A549 (cell line): Measurements from ENCODE around the gene ITGB2. TPM values are rescaled to one million over a fixed set of nuclear protein-coding genes. Genes with fewer than 3 reads are reported as not detected.

ENCODE experiments used
- ATAC-seq, 2 experiments: fragments of 200-7000 bp in 1 of 2; fragments of >200 bp in 1 of 2; cut with Nextera tagmentation in 1 of 2; cut with Tn5 transposase in 1 of 2; 3 replicates each; pipeline versions ENCODE4 v1.8.0 to v1.9.1; 2018 to 2020; ENCODE audit warnings: mild to moderate bottlenecking in 1 of 2, moderate library complexity in 1 of 2
- CTCF ChIA-PET: fragments of 300-600 bp; sonication (Branson Sonifier 250); formaldehyde crosslinking; extraction: SDS; loops from one replicate; lab custom pipeline; 2021; ENCODE audit warnings: antibody characterized with exemption, inconsistent platforms; lab: Yijun Ruan, JAX
- POLR2A ChIA-PET: fragments of 350-600 bp; formaldehyde crosslinking; extraction: SDS; loops from one replicate; lab custom pipeline; 2021; ENCODE audit warnings: antibody characterized with exemption, inconsistent platforms; lab: Yijun Ruan, JAX
- DNase-seq, 2 experiments: peaks; one replicate each; pipeline versions ENCODE4 v3.0.0 to v3.0.0-alpha.2; 2011 to 2016; ENCODE audit warnings: low read depth in 1 of 2, low spot score in 1 of 2
- FAIRE-seq: peaks from 2 replicates; lab custom pipeline; 2011; peaks lifted over from hg19 to GRCh38; lab: Jason Lieb, UNC
- H3K27ac ChIP-seq, 2 experiments: fragments of >200 bp; sonication (Bioruptor Twin); formaldehyde crosslinking; 3 replicates each; pipeline ENCODE4 v1.5.1; 2016 to 2017
- H3K4me1 ChIP-seq: fragments of >200 bp; sonication (Bioruptor Twin); formaldehyde crosslinking; 3 replicates; pipeline ENCODE4 v1.6.1; 2016
- H3K4me2 ChIP-seq: fragments of >200 bp; sonication (Bioruptor Twin); formaldehyde crosslinking; 3 replicates; pipeline ENCODE4 v1.6.1; 2016
- H3K4me3 ChIP-seq: fragments of >200 bp; sonication (Bioruptor Twin); formaldehyde crosslinking; 3 replicates; pipeline ENCODE4 v1.5.1; 2016
- H3K9me3 ChIP-seq: fragments of >200 bp; sonication (Bioruptor Twin); formaldehyde crosslinking; 3 replicates; pipeline ENCODE4 v1.6.1; 2016
- BCL3 ChIP-seq: fragments of >200 bp; sonication (Bioruptor Twin); formaldehyde crosslinking; IDR thresholded peaks from 3 replicates; pipeline ENCODE4 v1.6.1; 2016
- CBX2 ChIP-seq: fragments of 200-600 bp; sonication (generic); IDR thresholded peaks from 2 replicates; pipeline ENCODE4 v1.6.1; 2016; ENCODE audit warnings: low read depth, mild to moderate bottlenecking, borderline replicate concordance
- CEBPB ChIP-seq, 2 experiments: fragments of >200 bp in 1 of 2; sonication (Bioruptor Twin) in 1 of 2; formaldehyde crosslinking in 1 of 2; IDR thresholded peaks; 2 replicates each; pipeline ENCODE4 v1.6.1; 2012 to 2016
- EHF ChIP-seq: fragments of 250-450 bp; sonication (Bioruptor Pico); IDR thresholded peaks from 2 replicates; pipeline ENCODE4 v1.5.0; 2020; ENCODE audit warnings: mild to moderate bottlenecking
- ESRRA ChIP-seq: fragments of 150-350 bp; IDR thresholded peaks from 2 replicates; pipeline ENCODE4 v1.6.1; 2014; ENCODE audit warnings: mild to moderate bottlenecking, low read length, borderline replicate concordance
- FOSB ChIP-seq: fragments of 250-450 bp; sonication (Bioruptor Pico); IDR thresholded peaks from 2 replicates; pipeline ENCODE4 v1.5.0; 2020; ENCODE audit warnings: mild to moderate bottlenecking, moderate library complexity
- FOSL2 ChIP-seq, 2 experiments: fragments of 450-650 bp in 1 of 2; fragments of >200 bp in 1 of 2; sonication (Bioruptor Twin) in 1 of 2; formaldehyde crosslinking; IDR thresholded peaks; 2 replicates each; pipeline versions ENCODE4 v1.5.0 to v1.6.1; 2016 to 2020; ENCODE audit warnings: mild to moderate bottlenecking in 1 of 2, moderate library complexity in 1 of 2
- RAD21 ChIP-seq, 2 experiments: fragments of >200 bp in 1 of 2; sonication (Bioruptor Twin) in 1 of 2; formaldehyde crosslinking in 1 of 2; IDR thresholded peaks in 1 of 2; conservative IDR thresholded peaks in 1 of 2; 2 replicates in 1 of 2; 3 replicates in 1 of 2; pipeline ENCODE4 v1.6.1; 2012 to 2018; ENCODE audit warnings: inconsistent platforms in 1 of 2
- SMC3 ChIP-seq: fragments of >200 bp; sonication (Bioruptor Twin); formaldehyde crosslinking; IDR thresholded peaks from 3 replicates; pipeline ENCODE4 v1.6.1; 2018; ENCODE audit warnings: inconsistent platforms
- ZFP36 ChIP-seq: fragments of 450-650 bp; IDR thresholded peaks from 2 replicates; pipeline ENCODE4 v1.6.1; 2014; ENCODE audit warnings: borderline replicate concordance; ENCODE audit not compliant: partially characterized antibody
- ZSCAN20 ChIP-seq: fragments of 250-450 bp; sonication (Bioruptor Pico); IDR thresholded peaks from 2 replicates; pipeline ENCODE4 v1.8.0; 2022; ENCODE audit warnings: mild to moderate bottlenecking, moderate library complexity
- WGBS: methylation state at CpG from one replicate; pipeline ENCODE4 v1.1.6; 2017; ENCODE audit errors: missing lambda C conversion rate; 5-methylcytosine and 5-hydroxymethylcytosine counted together
- polyA plus RNA-seq, 4 experiments: library from polyadenylated mRNA; depleted of rRNA in 3 of 4; stranded (reverse); fragments of >200 nt; fragmentation: RNase III in 1 of 4; extraction: RNeasy Plus Mini Kit Qiagen cat#74134 plus additional on column Dnase treatment in 1 of 4; gene quantifications; 2 replicates in 3 of 4; 3 replicates in 1 of 4; pipeline ENCODE4 v1.2.3, GENCODE V29; 2011 to 2017
- TF ChIP-seq, protein P1 (sequence below): fragments of >200 bp; sonication (Bioruptor Twin); formaldehyde crosslinking; IDR thresholded peaks from 3 replicates; pipeline ENCODE4 v1.5.1; 2016

The ITGB2 gene
- polyA plus RNA-seq, 2 of the 4 experiments (the other 2 are of a cell fraction): 0.46 to 0.59 TPM

GRCh38 chr21:44846485-44847260, 74.0 kb downstream of the ITGB2 start:
- WGBS: 70% methylated on average over 21 of the region's 27 CpGs
- Histone ChIP-seq H3K27ac (peak overlapping the region; percentile 51 to 79; a peak in 5 of 6 replicates), H3K4me1 (peaks cover 12% of the 10 kb centered on the region), H3K4me2 (peak overlapping the region; percentile 83), H3K4me3 (peak overlapping the region; percentile 22; the same call in 2 of the 3 replicates), H3K9me3 (no peaks in the 10 kb centered on the region)
- ChIA-PET POLR2A (no interaction called here), CTCF (interaction anchor here (0.6 to 1.8 kb wide), 13 partner anchors 8 to 91 kb away, joined by 3 to 6 read pairs (median 4); no protein-coding TSS in a partner anchor)
- peak in 1 of 2 experiments; percentile 6; a peak in 2 of 6 replicates for ATAC-seq
- no peak for DNase-seq
- FAIRE-seq: no peak
- TF ChIP-seq BCL3: no peak
- TF ChIP-seq CEBPB (IDR thresholded peaks at IDR 0.05): no peak
- no peak for TF ChIP-seq ZSCAN20

- no peaks in the 10 kb centered on the region for H3K9me3 ChIP-seq
- TF ChIP-seq FOSB: no peak
- TF ChIP-seq, protein P1, sequence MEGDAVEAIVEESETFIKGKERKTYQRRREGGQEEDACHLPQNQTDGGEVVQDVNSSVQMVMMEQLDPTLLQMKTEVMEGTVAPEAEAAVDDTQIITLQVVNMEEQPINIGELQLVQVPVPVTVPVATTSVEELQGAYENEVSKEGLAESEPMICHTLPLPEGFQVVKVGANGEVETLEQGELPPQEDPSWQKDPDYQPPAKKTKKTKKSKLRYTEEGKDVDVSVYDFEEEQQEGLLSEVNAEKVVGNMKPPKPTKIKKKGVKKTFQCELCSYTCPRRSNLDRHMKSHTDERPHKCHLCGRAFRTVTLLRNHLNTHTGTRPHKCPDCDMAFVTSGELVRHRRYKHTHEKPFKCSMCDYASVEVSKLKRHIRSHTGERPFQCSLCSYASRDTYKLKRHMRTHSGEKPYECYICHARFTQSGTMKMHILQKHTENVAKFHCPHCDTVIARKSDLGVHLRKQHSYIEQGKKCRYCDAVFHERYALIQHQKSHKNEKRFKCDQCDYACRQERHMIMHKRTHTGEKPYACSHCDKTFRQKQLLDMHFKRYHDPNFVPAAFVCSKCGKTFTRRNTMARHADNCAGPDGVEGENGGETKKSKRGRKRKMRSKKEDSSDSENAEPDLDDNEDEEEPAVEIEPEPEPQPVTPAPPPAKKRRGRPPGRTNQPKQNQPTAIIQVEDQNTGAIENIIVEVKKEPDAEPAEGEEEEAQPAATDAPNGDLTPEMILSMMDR: peak; percentile 0; the same call in 1 of the 3 replicates
- TF ChIP-seq EHF: no peak
- TF ChIP-seq, all 56 proteins: peak for 1
- Histone ChIP-seq H3K4me2 (peak overlapping the region; percentile 83), H3K4me1 (peaks cover 12% of the 10 kb centered on the region), H3K27ac (peak overlapping the region; percentile 51 to 79; a peak in 5 of 6 replicates), H3K4me3 (peak overlapping the region; percentile 22)
- ChIA-PET POLR2A (no interaction called here), CTCF (interaction anchor here (0.6 to 1.8 kb wide), 13 partner anchors 8 to 92 kb away, joined by 3 to 6 read pairs (median 4); no protein-coding TSS in a partner anchor)
- ATAC-seq (no peak), FAIRE-seq (no peak), DNase-seq (no peak)
- WGBS: 30% methylated on average over 1 of the region's 1 CpG
Observed at GRCh38 chr21:44846224-44846484, 74.5 kb downstream of the ITGB2 start.

GRCh38 chr21:44845418-44846223, 75.1 kb downstream of the ITGB2 start:
- POLR2A ChIA-PET: no interaction called here
- CTCF ChIA-PET: interaction anchor here (0.7 to 1.8 kb wide), 11 partner anchors 9 to 92 kb away, joined by 3 to 6 read pairs (median 4); no protein-coding TSS in a partner anchor
- Histone ChIP-seq H3K9me3 (no peaks in the 10 kb centered on the region), H3K27ac (peak overlapping the region; percentile 51 to 79; a peak in 5 of 6 replicates), H3K4me2 (peak overlapping the region; percentile 83), H3K4me1 (peaks cover 12% of the 10 kb centered on the region), H3K4me3 (peak overlapping the region; percentile 22)
- WGBS: 47% methylated on average over 10 of the region's 34 CpGs
- peak; percentile 54 for TF ChIP-seq ZFP36
- no peak for TF ChIP-seq CBX2
- TF ChIP-seq SMC3: peak; percentile 33; the same call in 2 of the 3 replicates
- TF ChIP-seq ESRRA: no peak
- TF ChIP-seq FOSL2 (IDR thresholded peaks at IDR 0.05): no peak
- no peak for TF ChIP-seq FOSL2 (CRISPR knock-in tag; IDR thresholded peaks at IDR 0.05)
- TF ChIP-seq, protein P1: peak; percentile 48
- no peak for TF ChIP-seq ZSCAN20
- peak; percentile 17 to 41; a peak in 3 of 5 replicates for TF ChIP-seq RAD21 (conservative IDR thresholded peaks at IDR 0.05 in 1 of 2, IDR thresholded peaks at IDR 0.05 in 1 of 2)
- ATAC-seq: peak; percentile 89 to 92
- peak; percentile 60 to 77 for DNase-seq
- no peak for FAIRE-seq
